NCI-H2196 (cell line): Measurements from ENCODE around the gene ATP9A.
"Not testable (repeated sequence)": the region's sequence is repeated elsewhere in the genome, so short reads cannot be mapped to it uniquely, and the experiment has no call there.

Experiments used
- DNase-seq: peaks from one replicate; lab custom pipeline; 2025; ENCODE audit not compliant: unreplicated experiment; lab: John Stamatoyannopoulos, UW

ATP9A gene

GRCh38 chr20:51792960-51793359 is 24.8 kb upstream of the ATP9A start:
- DNase-seq: no peak

- DNase-seq: no peak
Measured at GRCh38 chr20:51791626-51792025, 23.4 kb upstream of the ATP9A start.

GRCh38 chr20:51790256-51790655 is 22.1 kb upstream of the ATP9A start:
- DNase-seq: no peak

GRCh38 chr20:51789434-51789833 is 21.2 kb upstream of the ATP9A start:
- no peak for DNase-seq

GRCh38 chr20:51788822-51789221 is 20.6 kb upstream of the ATP9A start:
- DNase-seq: no peak

GRCh38 chr20:51784299-51784698 is 16.1 kb upstream of the ATP9A start:
- no peak for DNase-seq

GRCh38 chr20:51778229-51778759 is 10.1 kb upstream of the ATP9A start:
- DNase-seq: not testable (repeated sequence)

- no peak for DNase-seq
Measured at GRCh38 chr20:51775241-51775640, 7.1 kb upstream of the ATP9A start.

GRCh38 chr20:51772236-51772635 is 4.0 kb upstream of the ATP9A start:
- no peak for DNase-seq

GRCh38 chr20:51769976-51770615 is 1.9 kb upstream of the ATP9A start:
- DNase-seq: no peak

GRCh38 chr20:51768759-51769517 is 748 bp upstream of the ATP9A start:
- DNase-seq: no peak

- peak; percentile 91 for DNase-seq
Measured at GRCh38 chr20:51766994-51767866, 960 bp downstream of the ATP9A start.

- DNase-seq: not testable (repeated sequence)
Measured at GRCh38 chr20:51765381-51765780, 2.8 kb downstream of the ATP9A start.

GRCh38 chr20:51763965-51764602 is 4.1 kb downstream of the ATP9A start:
- no peak for DNase-seq

GRCh38 chr20:51760905-51761546 is 7.2 kb downstream of the ATP9A start:
- peak; percentile 32 for DNase-seq

- DNase-seq: no peak
Measured at GRCh38 chr20:51759769-51760510, 8.2 kb downstream of the ATP9A start.

- no peak for DNase-seq
Measured at GRCh38 chr20:51758978-51759544, 9.1 kb downstream of the ATP9A start.

- no peak for DNase-seq
Measured at GRCh38 chr20:51757226-51757625, 11.0 kb downstream of the ATP9A start.

GRCh38 chr20:51756653-51757052 is 11.5 kb downstream of the ATP9A start:
- DNase-seq: no peak
